ENCODE results near the gene MARCO.
"Not testable (repeated sequence)": the region's sequence is repeated elsewhere in the genome, so short reads cannot be mapped to it uniquely, and the experiment has no call there.

The MARCO gene

DNA sequence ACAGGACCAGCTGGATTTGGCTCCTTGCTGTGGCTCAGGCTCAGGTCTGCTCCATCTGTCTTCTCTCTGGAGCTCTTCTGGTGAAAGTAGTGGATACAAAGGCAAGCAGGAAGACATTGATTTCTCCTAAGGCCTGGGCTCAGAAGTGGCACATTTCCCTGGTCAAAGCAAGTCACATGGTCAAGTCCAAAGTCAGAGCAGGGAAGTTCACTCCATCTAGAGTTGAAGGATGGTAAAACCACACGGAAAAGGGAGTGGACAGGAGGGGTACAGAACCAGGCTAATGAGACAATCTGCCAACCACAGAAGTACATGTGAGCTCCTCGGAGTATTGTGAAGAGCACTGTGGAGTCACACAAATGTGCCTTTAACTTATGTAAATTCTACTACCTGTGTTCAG is 66.1 kb downstream of the MARCO start:
- no peak for DNase-seq

DNA sequence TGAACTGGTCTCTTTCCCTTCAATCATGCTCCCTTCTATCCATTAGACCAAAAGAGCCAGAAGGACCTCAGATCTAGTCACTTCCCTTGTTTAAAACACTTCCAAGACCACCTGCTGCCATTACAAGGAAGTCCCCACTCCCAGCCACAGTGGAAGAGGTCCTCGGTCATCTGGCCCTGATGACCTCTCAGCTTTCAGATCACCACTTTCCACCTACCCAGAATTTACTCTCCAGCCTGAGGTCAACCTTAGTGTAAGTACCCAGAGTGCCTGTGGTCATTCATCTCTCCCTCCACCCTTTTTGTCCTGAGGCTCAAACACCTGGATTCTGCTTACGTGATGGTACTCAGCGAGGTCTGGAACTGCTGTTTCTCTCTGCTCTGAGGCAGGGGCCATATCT is 67.1 kb downstream of the MARCO start:
- no peak for DNase-seq

DNA sequence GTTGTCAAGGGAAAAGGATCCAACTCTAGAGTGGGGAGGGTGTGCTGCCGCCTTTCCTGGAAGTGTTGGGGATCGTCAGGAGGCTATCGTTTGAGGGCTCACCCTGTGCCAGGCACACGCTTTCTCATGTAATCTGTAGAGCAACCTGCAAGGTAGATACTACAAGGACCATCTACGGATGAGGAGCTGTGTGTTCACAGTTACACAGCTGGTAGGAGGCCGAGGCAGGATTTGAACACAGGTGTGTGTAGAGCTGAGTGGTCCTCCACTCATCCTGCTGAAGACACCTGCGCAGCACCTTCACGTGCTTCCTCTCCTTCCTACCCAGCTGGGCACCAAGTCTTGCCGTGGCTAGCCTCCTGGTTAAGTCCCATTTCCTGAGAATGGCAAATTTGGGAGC is 68.3 kb downstream of the MARCO start:
- DNase-seq: no peak

DNA sequence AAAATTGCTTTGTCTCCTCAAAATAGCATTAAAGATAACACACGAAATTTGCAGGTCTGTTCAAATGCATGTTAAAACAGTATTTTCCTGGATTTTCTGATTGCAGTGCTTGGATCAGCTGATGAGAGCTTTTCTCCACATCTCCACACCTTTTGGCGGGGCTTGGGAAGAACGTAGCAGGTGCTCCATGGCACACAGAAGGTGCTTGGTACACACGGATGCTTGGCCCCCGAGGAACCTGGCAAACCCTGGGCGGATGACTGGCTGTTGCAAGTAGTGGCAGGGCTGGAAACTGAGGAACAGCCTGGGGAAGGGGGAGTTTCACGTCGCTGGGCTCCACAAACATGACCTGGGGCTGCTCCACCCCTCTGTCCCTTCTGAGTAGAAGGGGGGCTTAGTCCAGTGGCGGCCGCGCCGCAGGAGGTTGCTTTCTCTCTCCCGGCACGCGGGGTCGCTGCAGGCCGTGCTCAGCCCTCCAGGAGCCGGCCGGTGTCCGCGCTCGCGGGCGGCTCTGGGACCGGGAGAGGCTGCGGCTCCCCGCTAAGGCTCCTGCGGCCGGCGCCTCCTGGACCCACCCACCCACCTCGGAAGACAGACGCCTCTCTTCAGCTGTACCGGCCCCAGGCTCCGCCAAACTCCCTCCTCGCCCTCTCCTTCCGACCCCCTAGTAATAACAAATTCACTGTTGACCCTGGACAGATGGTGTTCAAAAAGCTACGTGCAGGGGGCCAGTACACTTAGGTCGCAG is 69.3 kb downstream of the MARCO start:
- no peak for DNase-seq

DNA sequence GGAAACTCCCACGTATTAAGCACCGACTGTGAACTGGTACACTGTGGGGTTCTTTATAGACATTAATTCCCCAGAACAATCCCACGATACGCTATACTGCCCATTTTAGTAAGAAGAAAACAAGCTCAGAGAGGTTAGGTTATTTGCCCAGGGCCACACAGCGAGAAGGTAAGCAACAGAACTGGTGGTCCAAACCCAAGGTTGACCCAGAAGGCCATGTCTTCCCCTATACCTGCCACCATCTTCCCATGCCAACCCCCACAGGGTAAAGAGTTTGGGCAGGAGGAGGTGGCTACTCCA is 69.9 kb downstream of the MARCO start:
- no peak for DNase-seq

DNA sequence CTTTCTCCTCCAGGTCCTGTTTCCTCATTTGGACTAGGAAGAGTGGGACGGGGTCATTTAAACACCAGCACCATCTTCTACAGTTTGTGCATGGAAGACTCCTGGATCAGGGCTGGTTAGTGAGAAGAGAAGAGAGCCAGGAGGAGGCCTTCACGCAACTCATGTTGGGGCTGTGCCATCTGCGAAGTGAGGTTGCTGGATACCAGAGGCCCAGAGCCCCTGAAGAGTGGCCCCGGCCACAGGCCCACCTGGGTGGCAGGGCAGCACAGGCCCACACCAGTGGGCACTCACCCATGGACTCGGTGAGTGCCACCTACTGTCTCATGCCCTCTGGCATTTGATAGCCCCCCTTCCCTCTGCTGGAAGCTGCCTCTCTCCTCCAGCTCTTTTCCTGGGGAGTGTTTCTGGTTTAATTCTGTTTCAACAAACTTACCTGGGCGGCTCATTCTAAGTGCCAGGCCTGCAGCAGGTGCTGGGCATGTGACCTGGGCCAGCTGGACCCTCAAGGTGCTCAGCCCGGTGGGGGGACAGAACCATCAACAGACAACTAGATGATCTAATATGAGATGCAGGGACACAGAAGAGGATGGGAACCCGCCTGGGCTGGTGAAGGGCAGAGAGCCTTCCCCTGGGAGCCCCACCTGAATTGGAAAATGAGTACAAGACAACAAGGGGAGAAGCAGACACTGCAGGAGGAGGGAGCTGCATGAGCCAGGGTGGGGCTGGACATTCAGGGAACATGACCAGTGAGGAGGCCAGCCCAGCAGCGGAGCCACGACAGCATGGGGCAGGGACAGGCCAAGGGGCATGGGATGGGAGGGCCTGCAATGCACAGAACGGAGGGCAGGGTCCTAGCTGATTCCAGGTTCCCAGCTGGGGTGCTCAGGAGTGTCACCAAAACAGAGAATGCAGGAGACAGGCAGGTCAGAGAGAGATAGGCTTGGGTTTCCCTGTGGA is 70.6 kb downstream of the MARCO start:
- no peak for DNase-seq

DNA sequence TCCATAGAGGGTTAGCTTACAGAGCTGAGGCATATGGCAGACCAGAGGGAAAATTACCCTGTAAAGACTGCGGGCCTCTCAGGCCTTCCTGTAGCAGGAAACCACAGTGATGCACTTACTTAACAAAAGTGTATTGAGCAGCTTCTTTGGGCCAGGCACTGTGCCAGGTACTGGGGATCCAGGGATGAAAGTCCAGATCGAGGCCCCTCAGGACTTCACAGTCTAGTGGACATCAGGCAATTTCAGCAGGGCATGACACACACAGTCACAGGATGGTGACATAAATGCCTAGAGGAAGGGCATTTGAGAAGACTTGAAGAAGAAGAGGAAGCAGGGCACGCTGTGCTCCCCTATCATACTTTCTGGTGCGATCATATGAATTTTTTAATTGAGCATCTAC is 71.7 kb downstream of the MARCO start:
- no peak for DNase-seq

DNA sequence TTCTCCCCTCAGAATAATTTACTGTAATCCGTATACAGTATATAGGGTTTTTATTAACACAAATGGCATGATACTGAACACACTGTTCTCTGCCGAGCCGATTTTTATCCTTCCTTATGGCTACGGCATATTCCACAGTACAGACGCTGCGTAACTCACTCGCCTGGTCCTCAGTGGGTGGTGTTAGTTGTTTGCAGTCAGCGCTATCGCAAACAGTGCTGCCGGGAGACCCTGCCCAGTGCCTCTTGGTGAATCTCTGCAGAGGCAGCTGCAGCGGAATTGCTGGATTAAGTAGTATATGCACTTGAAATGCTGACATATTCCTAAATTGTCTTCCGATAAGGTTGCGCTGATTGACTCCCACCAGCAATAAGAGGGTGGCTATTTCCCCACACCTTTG is 73.9 kb downstream of the MARCO start:
- DNase-seq: no peak

DNA sequence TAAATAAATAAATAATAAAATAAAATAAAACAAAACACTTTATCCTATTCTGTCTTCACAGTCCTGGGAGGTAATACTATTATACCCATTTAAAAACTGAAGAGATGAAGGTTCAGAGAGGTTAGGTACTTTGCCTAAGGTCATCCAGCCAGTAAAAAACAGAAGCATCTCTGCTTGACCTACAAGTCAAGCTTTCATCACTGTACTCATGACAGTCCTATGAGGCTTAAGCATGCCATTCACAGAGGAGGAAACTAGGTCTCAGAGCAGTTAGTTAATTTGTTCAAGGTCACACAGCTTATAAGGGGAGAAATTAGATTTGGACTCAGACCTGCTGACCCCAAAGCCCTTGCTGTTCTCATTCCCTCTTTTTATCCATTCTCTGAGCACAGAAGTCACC is 77.5 kb downstream of the MARCO start:
- no peak for DNase-seq

DNA sequence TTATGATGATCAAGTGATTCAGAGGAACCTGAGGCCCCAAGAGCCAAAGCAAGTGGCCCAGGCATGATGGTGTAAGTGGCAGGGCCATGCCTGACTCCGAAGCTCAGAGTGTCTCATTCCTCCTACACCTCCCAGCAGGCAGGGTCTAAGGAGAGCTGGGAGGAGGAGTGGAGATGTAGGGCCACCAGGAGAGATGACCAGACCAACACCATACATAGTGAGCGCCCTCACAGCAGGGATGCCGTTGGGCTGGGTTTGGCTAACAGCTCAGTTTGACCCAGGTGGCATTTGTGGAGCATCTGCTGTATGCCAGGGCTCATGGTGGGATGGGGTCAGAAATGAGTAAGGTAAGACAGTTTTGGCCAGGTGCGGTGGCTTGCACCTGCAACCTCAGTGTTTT is 80.7 kb downstream of the MARCO start:
- DNase-seq: no peak

DNA sequence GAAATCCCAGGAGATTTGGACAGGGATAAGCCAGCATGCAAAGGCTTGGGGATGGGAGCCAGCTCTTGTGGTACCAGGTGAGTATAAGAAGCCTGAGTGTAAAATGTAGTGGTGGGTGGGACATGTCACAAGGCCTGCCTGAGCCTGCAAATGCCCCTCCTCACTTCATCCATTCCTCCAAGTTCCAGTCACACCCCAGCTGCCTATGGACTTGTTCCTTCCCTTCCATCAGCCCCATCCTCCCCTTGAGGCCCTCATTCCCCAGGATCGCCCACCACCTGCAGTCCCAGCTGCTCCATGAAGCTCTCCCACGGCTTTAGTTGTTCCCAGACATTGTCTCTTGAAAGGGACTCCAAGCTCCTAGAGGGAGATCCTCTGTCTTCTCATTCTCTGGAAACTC is 81.5 kb downstream of the MARCO start:
- no peak for DNase-seq

DNA sequence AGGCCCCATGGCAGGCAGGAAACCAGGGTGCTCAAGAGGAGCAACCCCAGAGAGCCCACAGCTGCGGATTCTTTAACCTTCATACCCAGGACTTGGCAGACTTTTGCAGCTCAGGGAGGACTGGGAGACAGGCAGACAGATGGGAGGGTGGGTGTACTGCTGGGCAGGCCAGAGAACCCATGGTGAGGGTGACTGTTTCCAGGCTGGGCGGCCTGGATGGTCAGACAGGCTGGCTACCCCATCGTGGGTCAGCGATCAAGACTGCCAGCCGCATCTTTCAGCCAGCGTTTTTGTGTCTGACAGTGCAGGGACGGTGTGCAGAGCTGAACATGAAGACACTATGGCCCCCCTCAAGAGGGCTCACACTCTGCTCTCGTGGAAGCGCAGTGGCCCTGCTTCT is 82.2 kb downstream of the MARCO start:
- DNase-seq: no peak

DNA sequence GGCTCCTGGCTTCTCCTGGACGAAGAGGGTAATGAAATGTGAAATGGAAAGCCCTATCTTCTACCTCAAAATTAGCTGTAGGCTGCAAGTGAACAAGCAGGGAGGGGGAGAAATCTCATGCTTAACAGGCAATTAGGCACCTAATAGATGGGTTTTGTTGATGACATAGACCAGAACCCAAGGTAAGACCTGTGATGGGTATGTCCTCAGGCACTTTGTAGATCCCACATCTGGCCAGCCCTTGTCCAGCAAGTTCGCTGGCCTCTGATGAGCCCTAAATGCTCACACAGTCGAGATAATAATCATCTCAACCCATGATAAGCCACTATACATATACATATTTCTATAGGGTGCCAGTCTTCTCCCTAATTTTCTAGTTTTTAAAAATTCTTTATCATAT is 82.6 kb downstream of the MARCO start:
- DNase-seq: no peak

DNA sequence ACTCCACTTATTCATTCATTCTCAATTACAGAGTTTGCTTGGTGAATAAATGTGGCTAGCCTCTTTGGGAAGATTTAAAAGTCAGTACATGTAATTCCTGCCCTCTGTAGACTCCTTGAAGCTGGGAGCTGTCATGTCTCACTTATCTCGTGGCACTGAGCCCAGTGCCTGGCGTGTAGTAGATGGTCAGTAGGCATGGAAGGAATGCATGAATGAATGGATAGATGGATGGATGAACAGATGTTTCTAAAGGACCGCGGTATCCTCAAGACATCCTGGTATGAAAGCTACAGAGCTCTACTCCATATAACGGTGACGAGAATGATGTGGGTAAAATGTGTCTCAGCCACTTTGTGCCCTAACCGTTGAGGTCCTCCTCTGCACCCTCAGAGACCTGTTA is 83.0 kb downstream of the MARCO start:
- no peak for DNase-seq

DNA sequence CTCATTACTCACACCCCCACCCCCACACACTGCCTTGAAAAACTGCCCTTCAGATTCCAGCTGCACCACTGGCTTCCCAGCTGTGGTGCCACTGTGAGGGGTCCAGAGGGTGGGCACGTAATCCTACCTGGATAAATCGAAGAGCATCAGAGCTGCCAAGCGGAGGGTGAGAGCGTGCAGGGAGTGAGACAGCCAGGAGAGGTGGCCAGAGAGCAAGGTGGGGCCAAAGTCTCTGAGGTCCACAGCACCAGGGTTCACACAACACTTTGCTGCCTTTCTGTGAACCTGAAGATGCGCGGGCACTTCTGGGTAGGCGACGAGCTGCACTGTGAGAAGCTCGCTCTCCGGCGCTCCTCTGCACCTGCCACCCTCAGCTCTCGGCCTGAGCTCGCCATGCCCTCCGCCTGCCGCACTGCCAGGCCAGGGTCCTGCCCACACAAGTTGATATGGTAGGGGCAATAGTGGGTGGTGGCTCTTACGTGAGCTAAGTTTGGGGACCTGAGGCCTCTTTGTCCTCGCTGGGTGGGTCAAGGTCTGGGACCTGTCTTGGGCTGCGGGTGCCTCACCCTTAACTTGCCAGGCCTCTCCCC is 83.9 kb downstream of the MARCO start:
- DNase-seq: no peak

DNA sequence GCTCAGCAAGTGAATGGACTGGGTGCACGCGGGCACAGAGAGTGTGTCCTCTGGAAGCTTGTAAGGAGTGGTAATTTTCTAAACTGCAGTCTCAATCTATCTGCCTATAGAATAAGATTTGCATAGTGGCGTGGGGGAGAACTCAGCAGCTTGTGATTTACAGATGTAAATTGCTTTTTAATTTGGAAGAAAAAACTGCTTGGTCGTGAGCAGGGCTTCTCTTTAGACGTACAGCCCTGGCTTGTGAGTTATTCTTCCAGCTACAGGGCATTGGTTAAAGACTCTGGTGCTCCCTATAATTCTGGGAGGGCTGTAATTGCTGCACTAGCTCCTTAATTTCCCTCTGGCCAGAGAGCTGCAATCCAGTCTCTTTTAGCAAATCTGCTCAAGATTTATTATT is 84.9 kb downstream of the MARCO start:
- no peak for DNase-seq

DNA sequence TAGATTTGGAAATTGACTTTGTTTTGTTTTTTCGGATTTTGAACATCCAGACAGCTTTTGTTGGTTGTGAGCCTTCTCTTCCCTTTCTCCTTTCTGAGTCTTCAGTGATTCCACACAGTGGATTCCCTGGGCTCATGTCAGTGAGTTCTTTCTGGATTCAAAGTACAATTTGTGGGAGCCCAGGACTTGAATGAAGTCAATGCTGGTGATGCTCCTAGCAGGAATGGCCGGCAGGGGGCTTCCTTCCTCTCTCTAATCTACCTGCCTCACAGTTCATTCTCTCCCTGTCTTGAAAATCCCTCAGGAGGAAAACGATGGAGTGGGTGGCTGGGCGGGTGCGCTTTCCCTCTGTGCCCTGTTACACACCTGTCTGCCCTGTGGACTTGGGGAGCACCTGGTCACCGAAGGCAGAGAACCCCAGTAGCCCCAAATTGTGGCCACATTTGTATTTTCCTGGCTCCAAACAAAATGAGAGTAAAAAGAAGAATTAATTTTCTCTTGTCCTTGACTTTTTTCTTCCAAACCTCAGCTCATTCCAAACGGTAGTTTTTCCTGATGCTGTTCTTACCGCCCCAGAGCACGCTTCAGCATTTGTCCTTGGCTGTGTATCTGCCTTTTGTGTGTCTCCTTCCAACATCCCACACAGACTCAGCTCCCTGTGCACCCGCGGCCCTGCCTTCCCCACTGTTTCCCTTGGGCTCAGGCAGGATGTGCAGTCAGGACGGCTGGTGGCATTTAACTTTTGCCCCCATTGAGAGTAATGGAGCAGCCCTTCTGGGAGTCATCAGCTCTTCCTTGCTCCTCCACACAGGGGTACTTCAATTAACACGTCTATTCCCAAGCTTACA is 86.6 kb downstream of the MARCO start:
- DNase-seq: no peak

DNA sequence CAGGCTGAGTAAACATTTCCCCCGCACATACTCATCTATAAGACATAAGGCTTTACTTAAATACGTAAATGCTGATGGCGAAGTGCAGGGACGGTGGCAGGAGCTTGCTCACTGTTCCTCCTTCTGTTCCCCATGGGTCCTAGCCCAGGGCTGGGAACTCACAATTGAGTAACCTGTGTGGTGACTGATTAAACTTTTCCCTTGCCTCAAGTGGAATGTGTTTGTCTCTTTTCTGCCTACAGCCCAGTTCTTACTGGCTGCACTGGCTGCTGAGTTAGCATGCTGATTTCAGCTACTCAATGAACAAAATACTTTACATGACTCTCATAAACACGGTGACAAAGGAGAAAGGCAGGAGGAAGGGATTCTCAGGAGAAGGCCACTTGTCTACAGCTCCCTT is 87.3 kb downstream of the MARCO start:
- DNase-seq: no peak

DNA sequence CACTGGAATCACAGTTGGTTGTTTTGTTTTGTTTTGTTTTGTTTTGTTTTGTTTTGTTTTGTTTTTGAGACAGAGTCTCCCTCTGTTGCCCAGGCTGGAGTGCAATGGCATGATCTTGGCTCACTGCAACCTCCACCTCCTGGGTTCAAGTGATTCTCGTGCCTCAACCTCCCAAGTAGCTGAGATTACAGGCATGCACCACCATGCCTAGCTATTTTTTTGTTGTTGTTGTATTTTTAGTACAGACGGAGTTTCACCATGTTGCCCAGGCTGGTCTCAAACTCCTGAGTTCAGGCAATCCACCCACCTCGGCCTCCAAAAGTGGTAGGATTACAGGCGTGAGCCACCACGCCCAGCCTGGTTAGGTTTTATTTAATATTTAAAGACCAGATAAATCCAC is 95.9 kb downstream of the MARCO start:
- not testable (repeated sequence) for DNase-seq

DNA sequence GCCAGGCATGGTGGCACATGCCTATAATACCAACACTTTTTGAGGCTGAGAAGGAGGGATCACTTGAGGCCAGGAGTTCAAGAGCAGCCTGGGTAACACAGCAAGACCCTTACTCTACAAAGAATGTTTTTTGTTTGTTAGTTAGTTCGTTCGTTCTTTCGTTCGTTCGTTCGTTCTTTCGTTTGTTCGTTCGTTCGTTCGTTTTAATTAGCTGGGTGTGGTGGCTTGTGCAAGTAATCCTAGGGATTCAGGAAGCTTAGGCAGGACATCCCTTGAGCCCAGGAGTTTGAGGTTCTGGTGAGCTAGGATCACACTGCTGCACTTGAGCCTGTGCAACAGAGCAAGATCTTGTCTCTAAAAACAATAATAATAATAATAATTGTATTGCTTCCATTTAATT is 98.7 kb downstream of the MARCO start:
- no peak for DNase-seq

All from NCI-H1436 treated with DMSO at 0.1 percent for 48 hours (cell line).